ENCODE measurements around the gene FNDC8. TPM values are rescaled to one million over a fixed set of nuclear protein-coding genes. Genes with fewer than 3 reads are reported as not detected.

FNDC8 gene
- total RNA-seq, 1 experiment from 2014 or later: not detected

- TF ChIP-seq PREB (CRISPR knock-in tag; IDR thresholded peaks at IDR 0.05; ENCODE audit: borderline replicate concordance) (no peak), NFE2L1 (CRISPR knock-in tag; IDR thresholded peaks at IDR 0.05) (no peak), TCF7 (CRISPR knock-in tag; IDR thresholded peaks at IDR 0.05; ENCODE audit: low read depth) (no peak), IRF2 (CRISPR knock-in tag; IDR thresholded peaks at IDR 0.05; ENCODE audit: borderline replicate concordance, low read depth) (no peak), AFF4 (CRISPR knock-in tag; IDR thresholded peaks at IDR 0.05; ENCODE audit: borderline replicate concordance) (no peak), SOX15 (CRISPR knock-in tag; IDR thresholded peaks at IDR 0.05) (no peak), EMX1 (CRISPR knock-in tag; IDR thresholded peaks at IDR 0.05) (no peak), ZSCAN18 (CRISPR knock-in tag; IDR thresholded peaks at IDR 0.05) (no peak), SMAD4 (CRISPR knock-in tag; IDR thresholded peaks at IDR 0.05) (no peak), TEAD4 (CRISPR knock-in tag; IDR thresholded peaks at IDR 0.05) (no peak), RELA (CRISPR knock-in tag; IDR thresholded peaks at IDR 0.05; ENCODE audit: borderline replicate concordance) (no peak), CDX4 (CRISPR knock-in tag; IDR thresholded peaks at IDR 0.05; ENCODE audit: borderline replicate concordance) (no peak)
These were observed 38.5 kb downstream of the FNDC8 start (continued) for GRCh38 chr17:35159940-35160339.

- ATAC-seq: no peak
- DNase-seq (ENCODE audit: low spot score): no peak
- Mint-ChIP-seq H3K27me3 (ENCODE audit: low read depth) (peaks cover 10% of the 10 kb centered on the region), H3K4me1 (peaks cover 8% of the 10 kb centered on the region), H3K4me3 (no peak overlapping the region), H3K36me3 (no peaks in the 10 kb centered on the region), H3K27ac (no peak overlapping the region), H3K9me3 (peaks cover 4% of the 10 kb centered on the region; the same call in 1 of the 2 replicates)
- CTCF ChIA-PET: no interaction called here
- POLR2A ChIA-PET: no interaction called here
- TF ChIP-seq TCF7 (CRISPR knock-in tag; IDR thresholded peaks at IDR 0.05; ENCODE audit: low read depth) (no peak), CBFB (CRISPR knock-in tag; IDR thresholded peaks at IDR 0.05; ENCODE audit: low read depth) (no peak), NR3C1 (CRISPR knock-in tag; conservative IDR thresholded peaks at IDR 0.05; ENCODE audit: low read depth) (no peak), EMX1 (CRISPR knock-in tag; IDR thresholded peaks at IDR 0.05) (no peak), E2F5 (CRISPR knock-in tag; IDR thresholded peaks at IDR 0.05) (no peak), ZSCAN18 (CRISPR knock-in tag; IDR thresholded peaks at IDR 0.05) (no peak), E2F4 (CRISPR knock-in tag; IDR thresholded peaks at IDR 0.05; ENCODE audit: borderline replicate concordance, low read depth) (no peak), AFF4 (CRISPR knock-in tag; IDR thresholded peaks at IDR 0.05; ENCODE audit: borderline replicate concordance) (no peak), TEAD4 (CRISPR knock-in tag; IDR thresholded peaks at IDR 0.05) (no peak), ATF2 (CRISPR knock-in tag; IDR thresholded peaks at IDR 0.05; ENCODE audit: borderline replicate concordance, low read depth) (no peak)
These were observed 39.2 kb downstream of the FNDC8 start for GRCh38 chr17:35160354-35161201.
